Measurements from ENCODE around the gene MORC1.
A peak's percentile ranks its signal among the peaks of the same experiment; 100 is the strongest.

- TF ChIP-seq CTCF (IDR thresholded peaks at IDR 0.05; ENCODE audit: poor library complexity, severe bottlenecking), result peak; percentile 93
- TF ChIP-seq POLR2AphosphoS5 (IDR thresholded peaks at IDR 0.05), result no peak
- peak; percentile 22 for TF ChIP-seq MXI1 (conservative IDR thresholded peaks at IDR 0.05; ENCODE audit: poor library complexity, severe bottlenecking)
Measured at GRCh38 chr3:108914774-108915641, 202.9 kb downstream of the MORC1 start.
